ENCODE data around the gene ITGA8. TPM values are rescaled to one million over a fixed set of nuclear protein-coding genes. Genes with fewer than 3 reads are reported as not detected.

ITGA8 gene
- total and polyA plus RNA-seq, 4 donors, result 149 to 885 (median 426) TPM

DNA sequence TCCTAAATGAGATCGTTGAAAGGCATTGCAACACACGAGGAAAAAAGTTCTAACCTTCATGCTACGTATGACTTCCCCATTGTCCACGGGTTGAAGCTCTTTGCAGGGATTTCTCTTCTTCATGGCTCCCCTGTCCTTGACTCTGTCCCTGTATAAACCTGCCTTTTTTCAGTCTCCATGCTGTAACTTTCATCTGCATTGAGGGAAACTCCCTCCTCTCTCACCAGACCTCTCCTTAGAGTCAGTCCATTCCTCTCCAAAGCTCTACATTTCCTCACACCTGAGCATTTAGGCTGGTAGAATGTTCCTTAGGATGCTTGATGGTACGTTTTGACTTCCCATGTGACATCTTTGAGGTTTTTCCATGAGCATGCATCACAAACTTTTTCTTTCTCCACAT is 214.4 kb downstream of the ITGA8 start:
- Histone ChIP-seq H3K27me3 (ENCODE audit: control insufficient read depth in 1 of 2, insufficient read depth in 2 of 2, low read length in 1 of 2) (no peaks in the 10 kb centered on the region), H3K9me3 (ENCODE audit: control insufficient read depth, low read length) (no peaks in the 10 kb centered on the region), H3K4me3 (ENCODE audit: low read length in 2 of 2) (no peak overlapping the region), H3K36me3 (ENCODE audit: control insufficient read depth in 1 of 2, insufficient read depth in 2 of 2, low read length in 1 of 2) (no peaks in the 10 kb centered on the region), H3K27ac (ENCODE audit: low read depth in 1 of 2, low read length in 2 of 2) (no peak overlapping the region), H3K4me1 (ENCODE audit: control insufficient read depth in 1 of 2, insufficient read depth in 2 of 2, low read length in 2 of 2) (peaks cover 0 to 2% of the 10 kb centered on the region in 2 donors)
- ATAC-seq (ENCODE audit: low FRiP score) (no peak), DNase-seq (no peak)
- intact Hi-C loops (cut with DNase I), result no loop called here
- WGBS, 2 donors, result 89 to 96% methylated on average over 5 of the region's 5 CpGs

DNA sequence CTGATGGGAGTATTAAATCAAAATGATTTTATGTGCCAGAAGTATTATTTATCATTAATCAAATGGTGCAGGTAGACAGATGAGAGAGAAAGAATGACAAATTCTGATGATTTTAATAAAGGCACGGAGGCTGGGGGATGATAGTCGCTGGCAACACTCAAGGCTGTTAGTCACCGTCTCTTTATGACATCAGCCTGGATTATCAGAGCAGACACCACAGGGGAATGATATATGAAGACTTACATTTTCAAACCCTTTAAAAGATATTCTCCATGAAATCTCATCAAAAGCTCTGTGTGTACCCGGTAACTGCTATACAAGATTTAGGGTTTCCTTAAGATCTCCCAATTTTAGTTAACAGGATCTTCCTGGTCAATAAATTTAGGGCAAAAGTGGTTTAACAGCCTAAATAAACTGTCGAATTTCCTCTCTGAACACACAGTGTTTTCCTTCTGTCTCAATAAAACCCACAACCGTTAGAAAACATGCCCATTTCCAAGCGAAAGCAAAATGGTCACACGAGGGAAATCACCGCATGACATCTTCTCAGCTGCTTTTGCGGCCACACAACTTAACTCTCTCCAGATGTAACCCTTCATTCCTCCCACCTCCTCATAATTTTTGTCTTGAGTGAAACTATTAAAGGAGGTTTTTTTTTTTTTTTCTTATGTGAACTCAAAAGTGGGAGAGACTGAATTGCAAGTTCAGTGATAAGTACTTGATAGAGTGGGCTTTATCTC is 215.5 kb downstream of the ITGA8 start:
- ATAC-seq (ENCODE audit: low FRiP score) (peak; percentile 31), DNase-seq (no peak)
- H3K36me3 ChIP-seq (ENCODE audit: control insufficient read depth in 1 of 2, insufficient read depth in 2 of 2, low read length in 1 of 2), result no peaks in the 10 kb centered on the region
- peak overlapping the region in 1 of 2 donors; percentile 24 for H3K4me3 ChIP-seq (ENCODE audit: low read length in 2 of 2)
- H3K4me1 ChIP-seq (ENCODE audit: control insufficient read depth in 1 of 2, insufficient read depth in 2 of 2, low read length in 2 of 2), result peaks cover 0 to 2% of the 10 kb centered on the region in 2 donors
- H3K9me3 ChIP-seq (ENCODE audit: control insufficient read depth, low read length), result peaks cover 2% of the 10 kb centered on the region
- H3K27me3 ChIP-seq (ENCODE audit: control insufficient read depth in 1 of 2, insufficient read depth in 2 of 2, low read length in 1 of 2), result no peaks in the 10 kb centered on the region
- intact Hi-C loops (cut with DNase I), result no loop called here
- WGBS, 2 donors, result 12 to 27% methylated on average over 10 of the region's 10 CpGs
- no peak overlapping the region for H3K27ac ChIP-seq (ENCODE audit: low read depth in 1 of 2, low read length in 2 of 2)

DNA sequence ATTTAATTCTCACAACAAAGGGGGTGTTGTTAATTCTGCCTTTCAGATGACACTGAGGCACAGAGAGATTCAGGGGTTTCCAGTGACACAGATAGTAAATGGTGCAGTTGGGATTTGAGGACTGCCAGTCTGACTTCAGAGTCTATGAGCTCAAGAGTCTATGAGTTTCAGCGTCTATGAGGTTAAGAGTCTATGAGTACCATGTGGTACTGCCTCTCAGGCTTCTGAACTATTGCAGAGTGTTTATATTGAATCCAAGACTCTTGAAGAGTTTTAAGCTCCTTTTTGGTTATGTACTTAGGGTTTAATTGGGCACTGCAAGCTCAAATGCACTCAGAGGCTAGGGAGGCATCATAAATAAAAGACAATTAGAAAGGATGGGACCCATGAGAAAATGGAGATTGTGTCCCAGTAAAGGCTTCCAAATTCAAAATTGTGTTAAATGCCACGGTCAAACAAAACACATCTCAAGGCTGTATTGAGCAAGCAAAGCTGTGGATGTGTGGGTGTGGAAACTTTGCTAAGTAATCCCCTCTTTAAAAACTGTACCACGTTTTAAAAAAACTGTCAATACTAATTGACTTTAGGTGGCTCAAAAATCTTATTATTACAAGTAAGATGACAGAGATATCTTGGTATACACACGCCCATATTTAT is 224.7 kb downstream of the ITGA8 start:
- Histone ChIP-seq H3K27ac (ENCODE audit: low read depth in 1 of 2, low read length in 2 of 2) (no peak overlapping the region), H3K4me3 (ENCODE audit: low read length in 2 of 2) (no peak overlapping the region), H3K27me3 (ENCODE audit: control insufficient read depth in 1 of 2, insufficient read depth in 2 of 2, low read length in 1 of 2) (no peaks in the 10 kb centered on the region), H3K36me3 (ENCODE audit: control insufficient read depth in 1 of 2, insufficient read depth in 2 of 2, low read length in 1 of 2) (no peaks in the 10 kb centered on the region), H3K9me3 (ENCODE audit: control insufficient read depth, low read length) (peaks cover 2% of the 10 kb centered on the region), H3K4me1 (ENCODE audit: control insufficient read depth in 1 of 2, insufficient read depth in 2 of 2, low read length in 2 of 2) (peaks cover 1 to 8% of the 10 kb centered on the region in 2 donors)
- DNase-seq, result no peak
- intact Hi-C loops (cut with DNase I), result no loop called here
- WGBS, 2 donors, result 69 to 70% methylated on average over 4 of the region's 4 CpGs
- ATAC-seq (ENCODE audit: low FRiP score), result no peak

DNA sequence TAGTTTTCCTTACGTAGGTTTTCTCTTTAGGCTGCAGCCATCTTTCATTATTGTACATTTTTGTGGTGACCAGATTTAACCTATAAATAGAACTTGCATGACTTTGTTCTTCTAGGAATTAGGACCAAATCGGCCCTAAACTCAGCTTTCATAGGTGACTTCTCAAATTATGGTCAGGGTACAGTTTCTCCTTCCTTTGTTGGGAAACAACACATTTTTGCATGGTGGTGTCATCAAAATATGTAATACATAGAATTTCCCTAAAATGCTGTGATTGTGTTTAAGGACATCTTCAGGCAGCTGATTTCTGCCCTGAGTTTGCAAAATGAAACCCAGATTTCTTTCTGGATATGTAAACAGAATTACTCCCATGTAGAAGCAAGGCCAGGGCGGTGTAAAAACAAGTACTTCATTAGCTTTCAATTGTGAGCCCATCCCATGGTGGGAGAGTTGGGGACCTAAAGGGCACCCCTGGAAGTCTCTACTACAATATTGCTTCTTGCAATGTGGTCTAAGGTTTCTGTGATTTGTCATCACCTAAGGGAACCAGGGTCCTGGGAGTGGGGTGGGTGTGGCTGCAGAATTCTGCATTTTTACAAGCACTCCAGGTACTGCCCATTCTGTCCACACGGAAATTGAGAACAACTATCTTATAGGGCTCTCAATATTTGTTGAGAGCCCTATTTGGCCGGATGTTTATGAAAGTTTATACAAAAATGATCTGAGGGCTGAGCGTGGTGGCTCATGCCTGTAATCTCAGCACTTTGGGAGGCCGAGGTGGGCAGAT is 227.7 kb downstream of the ITGA8 start:
- Histone ChIP-seq H3K27me3 (ENCODE audit: control insufficient read depth in 1 of 2, insufficient read depth in 2 of 2, low read length in 1 of 2) (no peaks in the 10 kb centered on the region), H3K4me3 (ENCODE audit: low read length in 2 of 2) (no peak overlapping the region), H3K9me3 (ENCODE audit: control insufficient read depth, low read length) (no peaks in the 10 kb centered on the region), H3K27ac (ENCODE audit: low read depth in 1 of 2, low read length in 2 of 2) (no peak overlapping the region), H3K4me1 (ENCODE audit: control insufficient read depth in 1 of 2, insufficient read depth in 2 of 2, low read length in 2 of 2) (peaks cover 1 to 8% of the 10 kb centered on the region in 2 donors), H3K36me3 (ENCODE audit: control insufficient read depth in 1 of 2, insufficient read depth in 2 of 2, low read length in 1 of 2) (no peaks in the 10 kb centered on the region)
- intact Hi-C loops (cut with DNase I), result no loop called here
- DNase-seq, result no peak
- ATAC-seq (ENCODE audit: low FRiP score), result no peak
- WGBS, 2 donors, result 83% methylated on average over 7 of the region's 7 CpGs

DNA sequence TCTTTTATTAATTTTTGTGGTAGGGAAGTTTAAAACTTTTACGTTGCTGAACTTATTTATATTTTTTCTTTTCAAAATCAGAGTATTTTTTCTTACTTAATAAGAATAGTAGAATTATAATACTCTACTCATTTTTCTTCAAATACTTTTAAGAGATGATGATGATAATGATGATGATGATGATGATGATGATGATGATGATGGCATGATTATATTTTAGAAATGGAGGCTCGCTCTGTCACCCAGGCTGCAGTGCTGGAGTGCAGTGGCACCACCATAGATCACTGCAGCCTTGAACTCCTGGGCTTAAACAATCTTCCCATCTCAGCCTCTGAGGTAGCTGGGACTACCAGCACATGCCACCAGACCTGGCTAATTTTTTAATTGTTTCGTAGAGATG is 230.3 kb downstream of the ITGA8 start:
- Histone ChIP-seq H3K27me3 (ENCODE audit: control insufficient read depth in 1 of 2, insufficient read depth in 2 of 2, low read length in 1 of 2) (no peaks in the 10 kb centered on the region), H3K4me1 (ENCODE audit: control insufficient read depth in 1 of 2, insufficient read depth in 2 of 2, low read length in 2 of 2) (peaks cover 1 to 8% of the 10 kb centered on the region in 2 donors), H3K36me3 (ENCODE audit: control insufficient read depth in 1 of 2, insufficient read depth in 2 of 2, low read length in 1 of 2) (no peaks in the 10 kb centered on the region), H3K4me3 (ENCODE audit: low read length in 2 of 2) (no peak overlapping the region), H3K27ac (ENCODE audit: low read depth in 1 of 2, low read length in 2 of 2) (no peak overlapping the region), H3K9me3 (ENCODE audit: control insufficient read depth, low read length) (no peaks in the 10 kb centered on the region)
- WGBS, 2 donors, result 96 to 98% methylated on average over 3 of the region's 3 CpGs
- intact Hi-C loops (cut with DNase I), result loop anchor here (5.0 to 10.0 kb wide), 5 partner anchors 43 to 305 kb away; no protein-coding TSS in a partner anchor
- no peak for DNase-seq
- no peak for ATAC-seq (ENCODE audit: low FRiP score)

DNA sequence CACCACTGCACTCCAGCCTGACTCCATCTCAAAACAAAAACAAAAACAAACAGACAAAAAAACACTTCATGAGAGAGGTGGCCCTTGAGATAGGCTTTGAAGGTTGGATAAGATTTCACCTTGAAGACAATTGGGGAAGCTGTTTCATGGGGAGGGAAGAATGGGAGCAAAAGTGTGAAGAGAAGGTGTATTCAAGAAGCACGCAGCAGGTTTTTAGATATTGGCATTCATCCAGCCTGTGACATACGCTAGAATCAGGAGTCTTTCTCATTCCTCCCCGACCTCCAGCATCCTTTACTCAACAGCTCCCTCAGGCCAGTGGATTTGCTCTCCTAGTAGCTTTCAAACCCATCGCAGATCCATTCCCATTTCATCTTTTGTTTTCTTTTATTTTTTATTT is 232.3 kb downstream of the ITGA8 start:
- 62 to 66% methylated on average over 4 of the region's 4 CpGs for WGBS, 2 donors
- Histone ChIP-seq H3K27me3 (ENCODE audit: control insufficient read depth in 1 of 2, insufficient read depth in 2 of 2, low read length in 1 of 2) (no peaks in the 10 kb centered on the region), H3K9me3 (ENCODE audit: control insufficient read depth, low read length) (no peaks in the 10 kb centered on the region)

DNA sequence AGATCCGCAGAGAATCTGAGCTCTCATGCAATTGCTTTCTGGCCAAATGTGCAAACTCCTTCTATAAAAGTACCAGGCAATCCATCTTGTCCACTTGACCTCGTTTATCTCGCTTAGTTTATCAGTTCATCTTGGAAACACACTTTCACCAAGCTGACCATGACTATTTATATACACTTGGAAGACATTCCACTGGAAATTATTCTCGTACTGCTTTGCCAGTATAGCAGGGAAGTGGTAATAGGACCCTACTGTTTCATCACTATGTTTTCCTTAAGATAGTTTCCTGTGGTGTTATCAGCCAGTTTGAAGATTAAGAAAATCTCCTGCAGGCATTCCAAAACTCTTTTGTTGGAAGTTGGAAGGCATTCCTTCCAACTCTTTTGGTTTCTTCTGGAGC is 233.3 kb downstream of the ITGA8 start:
- Histone ChIP-seq H3K4me3 (ENCODE audit: low read length in 2 of 2) (no peak overlapping the region), H3K9me3 (ENCODE audit: control insufficient read depth, low read length) (no peaks in the 10 kb centered on the region), H3K36me3 (ENCODE audit: control insufficient read depth in 1 of 2, insufficient read depth in 2 of 2, low read length in 1 of 2) (no peaks in the 10 kb centered on the region), H3K4me1 (ENCODE audit: control insufficient read depth in 1 of 2, insufficient read depth in 2 of 2, low read length in 2 of 2) (peaks cover 5 to 7% of the 10 kb centered on the region in 2 donors), H3K27ac (ENCODE audit: low read depth in 1 of 2, low read length in 2 of 2) (peak overlapping the region in 1 of 2 donors; percentile 80), H3K27me3 (ENCODE audit: control insufficient read depth in 1 of 2, insufficient read depth in 2 of 2, low read length in 1 of 2) (no peaks in the 10 kb centered on the region)
- WGBS, 2 donors, result 1 to 3% methylated on average over 4 of the region's 4 CpGs
- peak; percentile 58 for ATAC-seq (ENCODE audit: low FRiP score)
- no peak for DNase-seq
- intact Hi-C loops (cut with DNase I), result loop anchor here (2.0 to 10.0 kb wide), 7 partner anchors 46 to 308 kb away; partner anchors contain the start of gene ITGA8 (in 1 of the 2)

More for the DNA sequence above, 232.3 kb downstream of the ITGA8 start:
- H3K27ac ChIP-seq (ENCODE audit: low read depth in 1 of 2, low read length in 2 of 2), result peak overlapping the region; percentile 64 to 80
- DNase-seq (no peak), ATAC-seq (ENCODE audit: low FRiP score) (no peak)
- intact Hi-C loops (cut with DNase I), result loop anchor here (2.0 to 10.0 kb wide), 7 partner anchors 45 to 307 kb away; partner anchors contain the start of gene ITGA8 (in 1 of the 2)
- no peaks in the 10 kb centered on the region for H3K36me3 ChIP-seq (ENCODE audit: control insufficient read depth in 1 of 2, insufficient read depth in 2 of 2, low read length in 1 of 2)
- H3K4me3 ChIP-seq (ENCODE audit: low read length in 2 of 2), result no peak overlapping the region
- H3K4me1 ChIP-seq (ENCODE audit: control insufficient read depth in 1 of 2, insufficient read depth in 2 of 2, low read length in 2 of 2), result peaks cover 6 to 12% of the 10 kb centered on the region in 2 donors

DNA sequence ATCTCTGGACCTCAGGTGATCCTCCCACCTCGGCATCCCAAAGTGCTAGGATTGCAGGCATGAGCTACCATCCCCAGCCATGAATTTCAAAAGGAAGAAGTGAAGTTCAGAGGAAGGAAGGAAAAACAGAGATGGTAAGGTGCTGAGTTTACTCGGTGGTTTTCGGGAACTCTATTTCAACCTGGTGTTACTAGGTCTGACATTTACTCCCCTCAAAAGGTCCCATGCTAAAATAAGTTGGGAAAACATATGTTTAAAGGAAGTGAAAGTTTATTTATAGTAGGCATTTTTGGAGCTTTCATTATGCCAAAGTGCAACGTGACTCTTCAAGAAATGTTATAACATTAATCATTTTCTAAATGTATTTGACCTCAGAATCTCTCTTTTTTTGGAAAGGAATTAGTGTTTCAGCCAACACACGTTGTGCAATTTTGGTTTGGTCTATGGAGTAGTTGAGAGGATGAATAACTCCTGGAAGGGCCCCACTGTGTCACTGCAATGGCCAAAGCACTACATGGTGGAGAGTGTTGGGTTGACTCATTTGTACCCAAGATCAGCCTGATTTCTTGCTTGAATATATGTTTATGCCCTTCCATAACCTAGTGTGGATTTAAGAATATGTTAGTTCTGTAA is 233.9 kb downstream of the ITGA8 start:
- Histone ChIP-seq H3K4me3 (ENCODE audit: low read length in 2 of 2) (no peak overlapping the region), H3K27ac (ENCODE audit: low read depth in 1 of 2, low read length in 2 of 2) (peak overlapping the region; percentile 90 to 95), H3K9me3 (ENCODE audit: control insufficient read depth, low read length) (no peaks in the 10 kb centered on the region), H3K4me1 (ENCODE audit: control insufficient read depth in 1 of 2, insufficient read depth in 2 of 2, low read length in 2 of 2) (peaks cover 5 to 6% of the 10 kb centered on the region in 2 donors), H3K27me3 (ENCODE audit: control insufficient read depth in 1 of 2, insufficient read depth in 2 of 2, low read length in 1 of 2) (no peaks in the 10 kb centered on the region), H3K36me3 (ENCODE audit: control insufficient read depth in 1 of 2, insufficient read depth in 2 of 2, low read length in 1 of 2) (no peaks in the 10 kb centered on the region)
- ATAC-seq (ENCODE audit: low FRiP score), result peak; percentile 91
- DNase-seq, result peak in 1 of 2 donors; percentile 86
- intact Hi-C loops (cut with DNase I), result loop anchor here (2.0 to 10.0 kb wide), 8 partner anchors 45 to 309 kb away; partner anchors contain the start of gene ITGA8 (in 1 of the 2)
- 3 to 5% methylated on average over 5 of the region's 5 CpGs for WGBS, 2 donors
